HG03378 (cell line): ENCODE results near the gene SYT15.

Experiments
- ATAC-seq: cut with Tn5 transposase; IDR thresholded peaks from one replicate; pipeline ENCODE4 v1.9.1; 2021; ENCODE audit warnings: mild to moderate bottlenecking, moderate library complexity; ENCODE audit not compliant: unreplicated experiment

The SYT15 gene

GRCh38 chr10:46544989-46545791, 33.7 kb upstream of the SYT15 start:
- ATAC-seq: no peak

GRCh38 chr10:46545861-46546590, 32.9 kb upstream of the SYT15 start:
- no peak for ATAC-seq

- ATAC-seq: no peak
Measured at GRCh38 chr10:46546591-46547540, 32.1 kb upstream of the SYT15 start.

GRCh38 chr10:46547541-46548497, 31.1 kb upstream of the SYT15 start:
- no peak for ATAC-seq

GRCh38 chr10:46548498-46549090, 30.3 kb upstream of the SYT15 start:
- ATAC-seq: no peak

- no peak for ATAC-seq
Measured at GRCh38 chr10:46549171-46550075, 29.5 kb upstream of the SYT15 start.

- ATAC-seq: no peak
Measured at GRCh38 chr10:46550076-46550790, 28.7 kb upstream of the SYT15 start.

- ATAC-seq: no peak
Measured at GRCh38 chr10:46550795-46551700, 27.9 kb upstream of the SYT15 start.

- no peak for ATAC-seq
Measured at GRCh38 chr10:46551701-46552525, 27.0 kb upstream of the SYT15 start.

- ATAC-seq: no peak
Measured at GRCh38 chr10:46552526-46553237, 26.2 kb upstream of the SYT15 start.

GRCh38 chr10:46553238-46554049, 25.5 kb upstream of the SYT15 start:
- ATAC-seq: no peak

GRCh38 chr10:46554166-46554781, 24.7 kb upstream of the SYT15 start:
- ATAC-seq: no peak

GRCh38 chr10:46555366-46555712, 23.6 kb upstream of the SYT15 start:
- ATAC-seq: no peak
